ENCODE data around the gene FKBP14.
A peak's percentile ranks its signal among the peaks of the same experiment; 100 is the strongest.
"Not testable (repeated sequence)": the region's sequence is repeated elsewhere in the genome, so short reads cannot be mapped to it uniquely, and the experiment has no call there.

FKBP14 gene

DNA sequence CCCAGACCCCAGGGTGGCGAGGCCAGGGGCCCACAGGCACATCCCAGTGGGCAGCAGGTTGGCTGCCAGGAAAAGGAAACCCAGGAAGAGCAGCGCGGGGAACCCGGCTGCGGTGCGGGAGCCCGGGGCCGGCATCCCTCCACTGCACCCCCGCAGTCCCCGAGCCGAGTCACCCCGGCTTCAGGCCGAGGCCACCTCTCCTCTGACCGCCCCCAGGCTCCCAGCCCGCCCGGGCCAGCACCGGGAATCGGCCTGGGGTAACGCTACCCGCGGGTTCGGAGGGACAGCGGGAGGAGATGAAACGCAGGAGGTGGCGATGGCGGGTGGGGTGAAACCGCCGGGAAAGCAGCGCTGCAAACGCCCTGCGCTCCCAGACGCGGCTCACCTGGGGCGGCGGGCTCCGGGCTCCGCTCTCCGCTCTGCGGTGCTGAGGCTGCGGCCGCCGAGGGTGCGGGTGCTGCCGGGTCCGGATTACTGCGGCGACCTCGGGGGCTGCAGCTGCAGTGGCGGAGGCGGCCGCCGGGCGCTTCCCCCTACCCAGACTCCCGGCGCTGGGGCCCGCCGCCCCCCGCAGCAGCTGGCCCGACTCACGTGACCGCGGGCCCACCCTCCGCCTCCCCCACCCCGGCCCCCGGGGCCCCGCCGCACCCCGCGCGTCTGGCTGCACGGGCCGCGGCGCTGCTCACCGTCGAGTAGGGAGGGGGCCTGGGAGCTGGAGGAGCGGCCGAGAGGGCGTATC, 37.1 kb downstream of the FKBP14 start, which contains the start of gene SCRN1:
Gene SCRN1, minus strand, starts transcription at position 545 of the 739 bp plus-strand sequence. CDS start 20,734 bp downstream, outside the sequence.
- peak; percentile 40 for DNase-seq

DNA sequence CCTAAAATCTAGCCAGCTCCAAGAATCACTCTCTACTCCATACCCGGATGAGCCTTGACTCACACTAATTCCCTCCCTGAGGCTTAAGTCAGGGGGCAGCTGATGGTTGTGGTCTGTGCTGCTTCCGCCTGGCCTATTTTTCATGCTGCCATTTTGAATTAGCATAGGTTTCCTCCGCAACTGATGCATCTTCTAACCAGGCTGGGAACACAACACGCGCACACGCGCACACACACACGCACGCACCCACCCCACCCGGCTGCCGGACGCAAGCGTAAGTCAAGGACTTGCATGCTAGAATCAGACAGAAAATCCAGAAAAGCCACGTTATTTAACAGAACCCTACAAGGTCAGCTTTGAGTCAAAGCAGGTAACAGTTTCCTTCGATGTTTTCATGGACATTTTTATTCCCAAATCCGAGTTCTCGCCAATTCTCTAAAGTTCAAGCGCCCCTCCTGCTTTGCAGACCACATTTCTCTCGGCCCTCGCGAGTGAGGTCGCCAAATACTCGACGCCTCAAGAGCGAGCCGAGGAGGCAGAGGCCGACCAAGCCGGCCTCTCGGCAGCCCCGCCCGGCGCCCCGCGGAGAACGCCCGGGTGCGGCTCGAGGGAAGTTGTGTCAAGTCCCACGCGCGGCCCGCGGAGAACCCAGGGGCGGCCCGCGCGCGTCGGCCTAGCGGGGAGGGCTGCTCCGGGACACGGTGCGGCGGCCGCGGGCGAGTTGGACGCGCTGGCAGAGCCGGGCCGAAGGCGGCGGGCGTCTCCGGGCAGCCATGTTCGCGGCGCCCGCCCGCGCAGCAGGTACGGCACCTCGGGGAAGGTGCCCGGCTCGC, 37.9 kb downstream of the FKBP14 start:
- peak; percentile 37 for DNase-seq

DNA sequence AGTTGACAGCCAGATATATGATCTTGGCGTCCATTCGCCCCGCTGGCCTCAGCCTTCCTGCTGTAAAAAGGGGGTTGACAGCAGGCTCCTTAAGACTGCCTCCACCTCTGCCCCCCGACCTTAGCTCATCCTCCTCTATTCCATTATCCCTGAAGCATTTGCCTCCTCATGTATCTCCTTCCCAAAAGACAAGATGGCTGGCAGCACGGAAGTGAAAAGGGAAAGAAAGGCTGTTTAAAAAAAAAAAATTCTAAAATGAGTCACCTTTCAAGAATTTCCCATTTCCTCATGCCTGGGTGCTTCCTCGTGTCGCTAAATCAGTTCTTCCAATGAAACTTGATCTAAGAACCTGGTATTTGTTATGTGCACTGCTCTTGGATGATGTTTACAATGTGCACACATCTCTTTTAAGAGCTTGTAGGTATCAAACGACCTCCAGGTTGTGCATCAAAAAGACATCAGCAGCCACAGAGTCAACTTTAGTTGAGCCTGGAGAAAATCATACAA, 38.6 kb downstream of the FKBP14 start:
- DNase-seq = no peak

GRCh38 chr7:29987083-29987482, 39.4 kb downstream of the FKBP14 start:
- no peak for DNase-seq

DNA sequence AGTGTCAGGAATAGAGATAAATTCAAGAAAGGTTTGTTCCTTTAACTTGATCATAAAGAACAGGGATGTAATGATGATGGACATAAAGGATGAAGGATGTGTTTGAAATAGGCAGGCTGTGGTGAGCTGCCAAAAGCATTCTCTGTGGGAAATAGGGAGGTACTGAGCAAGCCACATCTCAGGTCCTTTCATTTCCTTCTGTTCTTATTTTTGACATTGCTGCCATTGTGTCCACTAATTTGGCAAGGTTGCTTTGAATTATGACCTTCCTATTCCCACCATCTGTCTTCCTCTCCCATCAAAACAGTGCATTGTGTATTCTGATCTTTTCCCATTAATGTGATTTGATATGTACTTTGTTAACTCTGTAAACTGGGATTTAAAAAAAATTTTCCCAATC, 46.4 kb downstream of the FKBP14 start:
- DNase-seq = no peak

DNA sequence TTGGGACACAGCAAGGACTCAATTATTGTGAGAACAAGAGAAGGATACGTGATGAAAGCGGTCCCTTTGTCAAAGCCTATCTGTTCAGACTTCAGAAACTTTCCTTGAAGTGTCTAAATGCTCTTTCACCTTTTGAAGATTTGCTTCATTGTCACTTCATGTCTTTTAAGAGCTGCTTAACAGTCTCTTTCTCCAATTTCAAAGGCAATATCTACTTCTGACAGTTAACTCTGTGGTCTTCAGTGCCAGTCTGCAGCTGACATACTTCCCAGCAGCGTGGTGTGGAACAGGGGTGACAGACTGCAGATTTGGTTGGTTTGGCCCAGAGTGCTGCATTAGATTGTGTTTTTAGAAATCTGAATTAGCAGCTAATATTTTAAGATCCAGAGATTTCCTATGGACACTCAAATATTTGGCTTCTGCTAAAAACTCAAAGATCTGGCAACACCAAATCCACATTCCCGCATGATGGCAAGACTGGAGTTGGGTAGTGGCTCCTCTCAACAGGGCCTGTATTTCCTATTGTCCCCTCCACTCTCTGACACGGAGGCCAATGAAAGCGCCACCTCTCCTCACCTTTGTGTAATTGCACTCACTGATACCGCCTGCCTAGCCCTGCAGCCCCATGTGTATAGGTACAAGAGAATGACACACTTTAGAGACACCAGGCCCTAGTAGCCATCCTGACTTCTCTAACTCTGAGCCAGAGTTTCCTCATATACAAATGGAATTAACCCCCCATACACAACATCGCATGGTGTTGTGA, 48.4 kb downstream of the FKBP14 start:
- DNase-seq = no peak

GRCh38 chr7:29976673-29977415, 49.7 kb downstream of the FKBP14 start:
- DNase-seq = no peak

DNA sequence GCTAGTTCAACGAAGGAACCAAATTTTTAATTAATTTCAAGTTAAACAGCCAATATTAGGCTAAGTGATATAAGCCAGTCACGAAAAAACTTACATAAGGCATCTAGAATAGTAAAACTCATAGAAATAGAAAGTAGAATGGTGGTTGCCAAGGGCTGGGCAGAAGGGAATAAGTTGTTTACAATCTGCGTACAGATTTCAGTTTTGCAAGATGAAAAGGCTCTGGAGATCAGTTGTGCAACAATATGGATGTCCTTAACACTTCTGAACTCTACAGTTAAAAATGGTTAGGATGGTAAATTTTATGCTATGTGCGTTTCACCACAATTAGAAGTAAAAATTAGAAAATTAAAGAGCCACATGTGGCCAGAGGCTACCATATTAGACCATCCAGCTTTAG, 50.2 kb downstream of the FKBP14 start:
- no peak for DNase-seq

DNA sequence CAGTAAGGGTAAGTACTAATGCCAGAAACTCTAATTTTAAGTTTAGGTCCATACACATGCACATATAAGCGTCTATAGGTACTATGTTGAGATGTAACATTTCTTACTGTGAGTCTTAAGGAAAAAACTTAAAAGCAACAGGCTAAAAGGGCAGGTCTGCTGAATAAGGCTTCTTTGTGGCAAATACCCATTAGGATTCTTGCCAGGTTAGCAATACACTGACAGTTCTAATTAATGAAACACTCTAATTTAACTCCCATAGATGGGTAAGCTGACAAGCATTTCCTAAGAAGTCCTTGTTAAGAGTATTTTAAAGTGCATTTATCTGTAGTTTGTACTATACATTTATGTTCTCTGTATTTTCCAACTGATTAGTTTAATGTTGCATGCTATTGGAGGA, 50.9 kb downstream of the FKBP14 start:
- DNase-seq = no peak

DNA sequence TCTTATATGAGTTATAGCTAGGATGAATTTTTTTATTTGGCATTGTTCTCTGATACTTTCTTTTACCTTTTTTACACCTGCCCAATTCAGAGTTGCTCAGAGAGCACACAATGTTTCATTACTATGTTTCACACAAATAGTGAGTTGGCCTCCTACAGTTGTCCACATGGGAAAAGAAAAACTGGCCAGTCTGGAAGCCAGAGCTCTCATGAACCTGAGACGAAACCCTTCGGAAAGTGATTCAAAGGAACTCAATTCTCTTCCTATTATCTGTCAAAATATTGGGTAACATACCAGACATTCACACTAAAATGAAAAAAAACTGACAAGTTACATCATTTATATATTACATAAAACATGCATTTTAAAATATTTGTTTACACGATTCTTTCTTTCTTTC, 52.2 kb downstream of the FKBP14 start:
- no peak for DNase-seq

DNA sequence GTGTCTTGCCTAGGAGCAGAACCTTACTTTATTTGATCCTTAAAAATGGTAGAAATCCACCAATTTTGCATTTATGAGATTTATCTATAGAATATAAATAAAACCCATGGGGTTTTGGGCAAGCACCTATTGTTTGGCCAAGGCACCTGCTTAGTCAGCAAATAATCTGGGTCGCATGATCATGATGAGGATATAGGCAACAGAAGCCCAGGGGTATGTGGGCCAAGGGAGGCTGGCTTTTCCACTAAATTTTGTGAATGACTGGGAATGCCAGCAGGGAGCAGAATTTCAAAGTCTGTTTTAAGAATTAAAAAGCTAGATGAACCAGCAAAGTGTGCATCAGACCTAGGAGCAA, 54.2 kb downstream of the FKBP14 start:
- DNase-seq = no peak

DNA sequence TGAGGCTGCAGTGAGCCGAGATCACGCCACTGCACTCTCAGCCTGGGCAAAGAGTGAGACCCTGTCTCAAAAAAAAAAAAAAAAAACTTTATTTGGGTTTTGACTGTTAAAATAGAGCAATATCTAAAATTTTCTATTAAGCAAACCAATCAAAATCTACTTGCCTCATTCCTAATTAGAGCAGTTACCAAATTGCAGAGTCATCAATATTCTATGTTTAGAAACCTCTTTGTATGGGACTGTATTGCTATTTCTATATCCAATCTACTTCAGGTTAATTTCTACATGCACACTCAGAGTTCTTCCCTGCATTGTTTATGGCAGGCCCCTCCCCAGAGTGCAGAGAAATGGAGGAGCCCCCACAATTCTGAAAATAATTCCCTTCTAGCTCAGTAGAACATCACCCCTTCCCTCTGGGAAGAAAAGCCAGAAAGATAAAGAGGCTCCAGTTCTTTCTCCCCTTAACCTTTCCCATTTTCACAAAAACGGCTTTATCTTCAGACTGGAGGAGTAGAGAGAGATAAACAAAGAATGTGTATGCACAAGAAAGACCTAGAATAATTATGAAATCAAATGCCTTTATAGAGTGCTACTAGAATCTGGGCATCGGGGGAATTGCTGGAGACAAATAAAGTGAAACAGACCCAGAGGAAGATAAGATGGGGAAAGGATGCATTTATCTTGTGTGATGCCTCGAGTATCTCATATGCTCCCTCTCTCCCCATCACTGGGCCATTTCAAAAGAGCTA, 54.8 kb downstream of the FKBP14 start:
- no peak for DNase-seq

- DNase-seq = no peak
These were observed 56.3 kb downstream of the FKBP14 start for GRCh38 chr7:29970158-29970557.

DNA sequence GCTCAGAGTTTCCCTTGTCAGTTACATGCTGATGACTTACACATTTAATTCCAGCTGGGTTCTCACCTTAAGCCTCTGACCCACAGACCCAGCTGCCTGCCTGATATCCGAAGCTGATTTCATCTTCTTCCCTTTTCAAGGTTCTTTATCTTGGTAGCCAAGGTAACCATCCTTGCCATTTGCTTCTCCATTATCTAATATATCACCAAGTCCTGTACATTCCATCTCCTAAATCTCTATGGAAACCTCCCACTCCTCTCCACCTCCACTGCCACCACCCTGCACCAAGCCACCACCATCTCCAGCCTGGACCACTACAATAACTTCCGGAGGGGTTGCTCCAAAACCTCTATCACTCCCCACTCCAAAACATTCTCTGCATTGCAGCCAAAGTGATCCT, 56.8 kb downstream of the FKBP14 start:
- DNase-seq = no peak

DNA sequence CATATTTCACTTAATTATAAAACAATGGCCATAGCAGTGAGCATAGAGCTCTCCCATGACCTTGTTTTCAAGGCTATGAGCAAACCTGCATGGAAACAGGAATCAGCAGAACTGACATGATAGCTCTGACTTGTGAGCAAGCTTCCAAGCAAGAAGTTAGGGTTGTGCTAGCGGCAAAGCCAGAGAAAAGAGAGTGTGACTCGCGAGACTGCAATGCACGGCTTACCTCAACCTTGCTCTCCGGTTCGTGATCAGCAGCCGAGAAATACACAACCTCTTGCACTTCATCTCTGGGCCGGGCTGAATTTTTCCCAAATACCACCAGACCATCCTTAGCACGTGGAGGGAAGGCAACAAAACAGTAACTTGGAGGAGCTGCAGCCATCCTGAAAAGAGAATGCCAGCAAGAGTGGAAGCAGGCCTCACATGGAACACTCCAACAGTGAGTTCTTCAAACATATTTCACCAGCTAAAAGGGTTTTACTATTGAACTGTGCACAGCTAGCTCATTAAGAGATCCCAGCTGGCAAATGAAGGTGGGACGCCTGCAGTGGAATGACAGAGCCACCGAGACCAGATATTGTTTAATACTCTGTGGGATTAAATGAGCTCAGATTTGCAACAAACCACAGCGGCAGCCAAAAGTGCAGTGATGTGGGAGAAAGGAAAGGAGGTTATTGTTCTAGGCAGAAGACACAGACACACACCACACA, 57.7 kb downstream of the FKBP14 start:
- DNase-seq = no peak

DNA sequence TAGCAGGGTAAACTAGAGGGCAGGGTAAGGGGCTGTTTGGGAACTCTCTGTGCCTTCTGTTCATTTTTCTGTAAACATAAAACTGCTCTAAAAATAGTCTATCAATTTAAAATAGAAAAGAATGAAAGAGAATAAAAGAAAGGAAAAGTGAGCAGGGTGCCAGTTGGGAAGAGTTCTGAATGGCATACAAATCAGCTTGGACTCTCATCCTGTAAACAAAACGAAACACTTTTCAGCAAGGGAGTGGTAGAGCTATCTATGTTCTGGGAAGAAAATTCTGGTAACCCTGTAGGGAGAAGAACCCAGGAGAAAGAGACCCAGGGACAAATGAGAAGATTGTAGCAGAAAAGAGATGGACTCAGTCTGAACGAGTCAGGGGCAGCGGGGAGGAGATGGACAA, 61.5 kb downstream of the FKBP14 start:
- no peak for DNase-seq

DNA sequence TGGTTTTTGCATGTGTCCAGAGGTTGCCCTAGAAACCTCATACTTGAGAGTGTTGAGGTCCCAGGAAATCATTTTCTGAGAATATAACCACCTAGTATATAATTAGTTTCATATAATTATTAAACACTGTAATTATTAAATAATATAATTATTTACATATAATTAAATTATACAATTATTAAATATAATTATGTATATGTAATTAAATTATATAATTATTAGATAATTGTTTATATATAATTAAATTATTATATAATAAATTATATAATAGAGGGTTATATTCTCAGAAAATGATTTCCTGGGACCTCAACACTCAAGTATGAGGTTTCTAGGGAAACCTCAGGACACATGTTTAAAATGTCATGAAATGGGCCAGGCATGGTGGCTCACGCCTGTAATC, 64.5 kb downstream of the FKBP14 start:
- DNase-seq = no peak

DNA sequence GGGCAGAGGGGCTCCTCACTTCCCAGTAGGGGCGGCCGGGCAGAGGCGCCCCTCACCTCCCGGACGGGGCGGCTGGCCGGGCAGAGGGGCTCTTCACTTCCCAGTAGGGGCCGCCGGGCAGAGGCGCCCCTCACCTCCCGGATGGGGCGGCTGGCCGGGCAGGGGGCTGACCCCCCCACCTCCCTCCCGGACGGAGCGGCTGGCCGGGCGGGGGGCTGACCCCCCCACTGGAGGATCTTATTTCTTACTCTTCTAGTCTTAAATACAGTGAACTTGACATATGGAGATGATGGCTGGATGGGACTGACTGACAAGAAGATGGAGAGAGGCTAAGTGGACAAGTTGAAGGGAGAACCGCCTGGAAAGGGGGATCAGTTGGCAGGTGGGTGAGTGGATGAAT, 64.9 kb downstream of the FKBP14 start:
- DNase-seq = not testable (repeated sequence)

All from activated CD8-positive, alpha-beta memory T cell treated with anti-CD3 and anti-CD28 coated beads, Interleukin-2, amount 50 U/mL, for 4 hours (primary cell).